ENCODE measurements around the gene PTPN23.
"Not testable (repeated sequence)": the region's sequence is repeated elsewhere in the genome, so short reads cannot be mapped to it uniquely, and the experiment has no call there.

Gene PTPN23

DNA sequence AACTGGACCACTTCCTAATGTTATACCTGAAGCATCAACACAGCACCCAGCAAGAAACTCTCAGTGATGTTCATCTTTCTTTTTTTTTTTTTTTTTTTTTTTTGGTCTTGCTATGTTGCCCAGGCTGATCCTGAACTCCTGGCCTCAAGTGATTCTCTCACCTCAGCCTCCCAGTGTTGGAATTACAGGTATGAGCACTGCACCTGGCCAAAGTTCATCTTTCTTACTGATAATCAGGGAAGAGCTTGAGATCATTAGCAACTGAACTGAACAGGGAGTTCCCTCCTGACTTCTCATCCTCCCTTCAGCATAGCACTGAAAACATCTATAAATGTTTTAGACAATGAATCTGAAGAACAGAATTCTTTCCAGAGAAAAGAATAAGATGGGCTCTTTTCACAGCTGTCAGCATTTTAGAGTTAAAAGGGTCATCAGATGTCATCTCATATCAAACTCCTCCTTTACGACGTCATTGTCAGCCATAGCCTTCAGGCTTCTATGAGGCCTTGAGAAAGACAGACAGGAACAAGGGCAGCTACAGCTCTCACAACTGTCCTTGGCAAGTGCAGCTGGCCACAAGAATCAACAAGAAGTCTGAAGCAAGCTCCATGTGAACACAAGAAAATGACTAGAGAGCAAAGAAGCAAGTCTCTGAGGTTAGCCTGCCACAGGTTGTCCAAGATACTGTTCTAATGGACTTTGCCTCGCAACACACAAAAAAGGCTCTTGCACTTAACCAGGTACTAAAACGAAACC lies 61.2 kb downstream of the PTPN23 start:
- no peak for DNase-seq (ENCODE audit: low spot score)

DNA sequence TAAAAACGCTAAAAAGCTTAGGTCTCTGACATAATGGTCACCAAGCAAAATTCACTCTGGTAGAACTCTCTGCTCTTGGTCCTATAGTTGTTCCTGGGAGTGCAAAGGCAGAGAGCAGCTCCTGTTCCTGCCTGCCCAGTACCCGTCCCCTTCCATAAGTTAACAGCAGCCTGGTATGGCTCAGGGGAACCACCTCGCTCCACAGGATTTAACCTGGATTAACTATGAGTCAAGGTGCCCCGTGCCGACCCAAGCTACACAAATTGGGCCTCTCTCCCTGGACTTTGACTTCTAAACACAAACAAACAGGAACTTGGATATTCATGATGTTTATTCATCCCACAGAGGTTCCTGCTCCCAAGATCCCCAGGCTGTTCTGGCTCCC lies 62.8 kb downstream of the PTPN23 start:
- DNase-seq (ENCODE audit: low spot score) = no peak

DNA sequence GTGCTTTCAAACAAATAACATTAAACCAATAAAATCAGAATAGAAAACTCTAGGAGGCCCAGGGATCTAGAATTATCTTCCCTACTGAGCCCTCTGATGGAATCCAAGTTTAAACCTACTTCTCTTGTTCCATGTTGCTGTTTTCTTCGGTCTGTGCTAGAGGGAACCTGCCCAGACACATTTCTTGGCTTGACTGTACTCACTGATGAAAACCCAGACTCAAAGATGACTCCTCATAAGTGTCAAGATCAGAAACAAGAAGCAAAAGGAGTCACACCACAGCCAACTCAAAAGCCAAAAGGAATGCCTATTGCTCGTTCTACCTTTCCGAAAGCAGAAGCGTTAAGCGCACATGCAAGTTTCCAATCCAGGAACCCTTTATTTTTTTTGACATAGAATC lies 63.3 kb downstream of the PTPN23 start:
- DNase-seq (ENCODE audit: low spot score) = no peak

DNA sequence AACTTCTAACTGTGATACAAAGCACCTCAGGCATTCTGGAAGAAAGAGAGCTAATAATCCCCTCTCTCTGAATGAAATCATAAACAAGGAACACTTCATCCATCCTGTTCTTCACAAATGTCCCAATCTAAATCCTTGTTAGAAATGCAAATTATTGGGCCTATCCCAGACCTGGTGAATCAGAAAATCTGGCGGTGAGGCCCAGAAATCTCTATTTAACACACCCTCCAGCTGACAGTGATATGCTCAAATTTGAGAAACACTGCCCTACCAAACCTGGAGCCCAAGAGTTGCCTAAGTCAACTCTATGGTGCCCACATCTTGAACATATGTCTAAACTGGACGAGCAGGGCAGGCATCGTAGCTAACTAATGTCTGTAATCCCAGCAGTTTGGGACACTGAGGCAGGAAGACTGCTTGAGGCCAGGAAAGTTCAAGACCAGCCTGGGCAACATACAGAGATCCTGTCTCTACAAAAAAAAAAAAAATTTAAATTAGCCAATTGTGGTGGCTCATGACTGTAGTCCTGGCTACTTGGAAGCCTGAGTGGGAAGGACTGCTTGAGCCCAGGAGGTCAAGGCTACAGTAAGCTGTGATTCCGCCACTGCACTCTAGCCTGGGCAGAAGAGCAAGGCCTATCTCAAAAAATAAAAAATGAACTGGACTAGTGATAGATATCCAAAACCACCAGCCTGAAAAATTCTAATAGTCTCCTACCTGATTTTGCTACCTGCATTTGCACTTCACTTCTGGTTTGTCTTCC lies 71.8 kb downstream of the PTPN23 start:
- no peak for DNase-seq (ENCODE audit: low spot score)

- DNase-seq (ENCODE audit: low spot score) = no peak
Measured at GRCh38 chr3:47455806-47456452, 75.1 kb downstream of the PTPN23 start.

DNA sequence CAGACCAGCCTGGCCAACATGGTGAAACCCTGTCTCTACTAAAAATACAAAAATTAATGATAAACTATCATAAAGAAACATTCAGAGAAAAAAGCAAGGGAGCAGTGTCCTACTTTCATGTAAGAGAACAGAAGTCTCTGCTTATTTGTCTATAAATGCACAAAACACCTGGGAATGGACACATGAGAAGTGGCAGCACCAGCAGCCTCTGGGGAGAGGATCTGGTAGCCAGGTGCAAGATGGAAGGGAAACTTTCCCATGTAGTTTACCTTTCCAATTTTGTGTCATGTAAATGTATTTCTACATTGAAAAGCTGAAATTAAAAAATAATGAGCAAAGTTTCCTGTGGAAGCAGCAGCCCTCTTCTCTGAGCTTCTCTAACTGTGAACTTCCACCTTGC lies 76.2 kb downstream of the PTPN23 start:
- DNase-seq (ENCODE audit: low spot score) = no peak

GRCh38 chr3:47459534-47460085 lies 78.8 kb downstream of the PTPN23 start:
- not testable (repeated sequence) for DNase-seq (ENCODE audit: low spot score)

Data from Ammon's horn (tissue), 1 donor.